ENCODE measurements around the gene SRPK3.

Gene SRPK3

DNA sequence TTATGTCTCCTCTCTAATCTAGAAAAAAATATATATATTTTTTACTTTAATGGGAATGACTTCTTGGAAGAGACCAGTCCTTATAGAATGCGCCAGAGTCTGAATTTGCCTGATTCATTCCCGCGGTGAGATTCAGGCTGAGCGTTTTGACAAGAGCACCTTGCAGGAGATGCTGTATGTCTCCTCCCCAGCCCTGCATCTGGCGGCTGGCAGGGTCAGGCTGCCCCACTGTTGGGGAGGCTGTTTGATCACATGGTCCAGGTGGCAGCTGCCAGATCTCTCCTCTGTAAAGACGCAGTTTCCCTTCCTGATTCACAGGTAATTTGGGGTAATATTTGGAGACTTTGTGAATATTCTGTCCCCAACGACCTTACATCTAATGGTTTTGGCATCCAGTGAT lies 39.8 kb downstream of the SRPK3 start:
- H3K4me3 ChIP-seq = no peak overlapping the region
- no peak for DNase-seq
- H3K27ac ChIP-seq = no peak overlapping the region
- no peaks in the 10 kb centered on the region for H3K27me3 ChIP-seq
- H3K4me1 ChIP-seq = peaks cover 0 to 7% (median 2%) of the 10 kb centered on the region in 4 donors
- TF ChIP-seq, protein P1, sequence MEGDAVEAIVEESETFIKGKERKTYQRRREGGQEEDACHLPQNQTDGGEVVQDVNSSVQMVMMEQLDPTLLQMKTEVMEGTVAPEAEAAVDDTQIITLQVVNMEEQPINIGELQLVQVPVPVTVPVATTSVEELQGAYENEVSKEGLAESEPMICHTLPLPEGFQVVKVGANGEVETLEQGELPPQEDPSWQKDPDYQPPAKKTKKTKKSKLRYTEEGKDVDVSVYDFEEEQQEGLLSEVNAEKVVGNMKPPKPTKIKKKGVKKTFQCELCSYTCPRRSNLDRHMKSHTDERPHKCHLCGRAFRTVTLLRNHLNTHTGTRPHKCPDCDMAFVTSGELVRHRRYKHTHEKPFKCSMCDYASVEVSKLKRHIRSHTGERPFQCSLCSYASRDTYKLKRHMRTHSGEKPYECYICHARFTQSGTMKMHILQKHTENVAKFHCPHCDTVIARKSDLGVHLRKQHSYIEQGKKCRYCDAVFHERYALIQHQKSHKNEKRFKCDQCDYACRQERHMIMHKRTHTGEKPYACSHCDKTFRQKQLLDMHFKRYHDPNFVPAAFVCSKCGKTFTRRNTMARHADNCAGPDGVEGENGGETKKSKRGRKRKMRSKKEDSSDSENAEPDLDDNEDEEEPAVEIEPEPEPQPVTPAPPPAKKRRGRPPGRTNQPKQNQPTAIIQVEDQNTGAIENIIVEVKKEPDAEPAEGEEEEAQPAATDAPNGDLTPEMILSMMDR (IDR thresholded peaks at IDR 0.05) = no peak
- intact Hi-C loops (cut with DNase I; ENCODE audit: low total_unique reads) = no loop called here
- H3K36me3 ChIP-seq = no peaks in the 10 kb centered on the region
- H3K9me3 ChIP-seq = no peaks in the 10 kb centered on the region

DNA sequence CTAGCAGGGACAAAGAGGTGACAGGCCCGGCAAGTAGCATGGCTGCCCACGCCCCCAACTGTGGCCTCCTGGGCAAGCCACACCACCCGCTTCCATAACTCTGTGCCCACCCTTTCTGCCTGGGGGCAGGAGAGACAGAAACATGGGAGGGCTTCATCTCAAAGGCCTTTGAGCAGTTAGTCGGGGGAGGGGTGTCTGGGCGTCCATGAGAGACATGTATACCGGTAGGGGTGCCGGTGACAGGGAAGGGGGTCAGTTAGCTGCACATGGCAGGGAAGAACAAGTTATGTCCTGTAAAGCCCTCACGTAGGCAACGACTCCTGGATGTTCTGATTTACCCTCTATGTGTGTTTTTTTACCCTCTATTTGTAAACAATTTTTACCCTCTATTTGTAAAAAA lies 40.2 kb downstream of the SRPK3 start:
- Histone ChIP-seq H3K27ac (no peak overlapping the region), H3K36me3 (no peaks in the 10 kb centered on the region), H3K27me3 (no peaks in the 10 kb centered on the region), H3K4me3 (no peak overlapping the region), H3K9me3 (no peaks in the 10 kb centered on the region), H3K4me1 (peaks cover 0 to 7% (median 2%) of the 10 kb centered on the region in 4 donors)
- intact Hi-C loops (cut with DNase I; ENCODE audit: low total_unique reads) = no loop called here
- TF ChIP-seq, protein P1 (IDR thresholded peaks at IDR 0.05) = no peak
- DNase-seq = no peak

DNA sequence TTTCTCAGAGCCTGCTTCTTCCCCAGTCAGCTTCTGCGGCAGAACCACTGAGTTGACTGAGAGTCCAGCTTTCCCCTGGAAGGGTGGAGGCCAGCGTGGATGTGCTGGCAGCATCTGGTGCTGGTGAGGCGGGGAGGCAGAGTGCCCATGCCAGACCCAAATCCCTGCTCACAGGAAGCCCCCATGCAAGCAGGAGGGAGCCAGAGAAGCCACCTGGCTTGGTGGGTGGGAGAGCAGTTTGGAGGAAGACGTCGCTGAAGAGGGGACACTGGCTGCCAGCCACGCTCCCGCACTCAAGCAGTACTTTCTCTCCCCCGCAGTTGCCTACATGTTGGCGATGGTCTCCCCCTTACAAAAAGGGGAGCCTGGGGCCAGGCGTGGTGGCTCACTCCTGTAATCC lies 43.5 kb downstream of the SRPK3 start:
- intact Hi-C loops (cut with DNase I; ENCODE audit: low total_unique reads) = no loop called here
- no peak for DNase-seq
- Histone ChIP-seq H3K4me1 (peaks cover 0 to 21% (median 2%) of the 10 kb centered on the region in 4 donors), H3K27me3 (no peaks in the 10 kb centered on the region), H3K9me3 (no peaks in the 10 kb centered on the region), H3K4me3 (no peak overlapping the region), H3K27ac (no peak overlapping the region), H3K36me3 (no peaks in the 10 kb centered on the region)
- TF ChIP-seq, protein P1 (IDR thresholded peaks at IDR 0.05) = no peak

DNA sequence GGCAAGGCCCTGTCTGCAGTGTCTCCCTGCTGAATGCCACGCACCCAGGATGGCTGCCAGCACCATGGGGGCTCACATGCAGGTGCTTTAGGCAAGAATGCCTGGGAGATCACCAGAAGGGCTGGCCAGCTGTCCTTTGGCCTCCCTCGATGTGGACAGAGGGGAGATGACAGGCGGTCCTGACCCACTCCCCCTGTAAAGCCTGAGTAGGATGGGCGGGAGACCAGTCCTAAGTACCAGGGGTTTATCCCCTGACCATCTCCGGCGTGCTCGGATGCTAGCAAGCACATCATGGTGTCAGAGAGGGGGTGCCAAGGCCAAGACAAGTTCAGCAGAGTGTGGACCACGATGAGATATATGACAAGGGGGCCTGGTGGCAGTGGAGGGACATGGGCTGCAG lies 44.2 kb downstream of the SRPK3 start:
- DNase-seq = no peak
- H3K4me1 ChIP-seq = peaks cover 0 to 24% (median 4%) of the 10 kb centered on the region in 4 donors
- intact Hi-C loops (cut with DNase I; ENCODE audit: low total_unique reads) = no loop called here
- no peaks in the 10 kb centered on the region for H3K9me3 ChIP-seq
- H3K27ac ChIP-seq = no peak overlapping the region
- TF ChIP-seq, protein P1 (IDR thresholded peaks at IDR 0.05) = no peak
- no peaks in the 10 kb centered on the region for H3K27me3 ChIP-seq
- H3K36me3 ChIP-seq = no peaks in the 10 kb centered on the region
- no peak overlapping the region for H3K4me3 ChIP-seq

DNA sequence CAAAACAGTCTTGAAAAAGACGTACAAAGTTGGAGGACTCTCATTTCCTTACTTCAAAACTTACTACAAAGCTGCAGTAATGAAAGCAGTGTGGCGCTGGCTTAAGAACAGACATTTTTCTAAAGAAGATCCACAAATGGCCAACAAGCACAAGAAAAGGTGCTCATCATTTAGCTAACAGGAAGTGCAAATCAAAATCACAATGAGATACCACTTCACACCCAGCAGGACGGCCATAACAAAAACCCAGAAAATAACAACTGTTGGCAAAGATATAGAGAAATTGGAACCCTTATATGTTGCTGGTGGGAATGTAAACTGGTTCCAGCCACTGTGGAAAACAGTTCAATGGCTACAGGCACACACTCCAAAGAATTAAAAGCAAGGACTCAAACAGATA lies 46.2 kb downstream of the SRPK3 start:
- H3K27ac ChIP-seq = no peak overlapping the region
- peaks cover 0 to 27% (median 4%) of the 10 kb centered on the region in 4 donors for H3K4me1 ChIP-seq
- DNase-seq = no peak
- TF ChIP-seq, protein P1 (IDR thresholded peaks at IDR 0.05) = no peak
- no peak overlapping the region for H3K4me3 ChIP-seq
- intact Hi-C loops (cut with DNase I; ENCODE audit: low total_unique reads) = no loop called here
- no peaks in the 10 kb centered on the region for H3K36me3 ChIP-seq
- H3K27me3 ChIP-seq = no peaks in the 10 kb centered on the region
- no peaks in the 10 kb centered on the region for H3K9me3 ChIP-seq

DNA sequence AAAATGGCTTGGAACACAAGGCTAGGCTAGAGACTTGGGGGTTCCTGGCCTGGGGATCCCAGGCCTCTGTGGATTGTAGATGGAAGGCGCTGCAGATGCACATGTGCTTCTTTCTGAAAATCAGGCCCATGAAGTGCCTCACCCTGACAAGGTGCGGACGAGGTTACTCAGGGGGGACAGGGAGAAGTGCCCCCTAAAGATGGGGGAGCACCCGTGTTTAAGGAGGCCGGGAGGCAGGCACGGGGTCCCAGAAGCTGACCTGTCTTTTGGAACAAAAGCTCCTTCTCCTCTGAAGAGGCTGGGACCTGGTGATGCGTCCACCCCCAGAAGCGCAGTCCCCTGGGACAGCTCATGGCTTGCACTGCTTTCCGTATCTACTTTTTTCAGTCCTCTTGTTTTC lies 47.1 kb downstream of the SRPK3 start:
- intact Hi-C loops (cut with DNase I; ENCODE audit: low total_unique reads) = no loop called here
- no peak for DNase-seq
- peak overlapping the region; percentile 62 to 78 for H3K27ac ChIP-seq
- H3K4me1 ChIP-seq = peaks cover 0 to 27% (median 4%) of the 10 kb centered on the region in 4 donors
- H3K4me3 ChIP-seq = peak overlapping the region; percentile 55 to 57
- no peaks in the 10 kb centered on the region for H3K36me3 ChIP-seq
- no peaks in the 10 kb centered on the region for H3K9me3 ChIP-seq
- TF ChIP-seq, protein P1 (IDR thresholded peaks at IDR 0.05) = no peak
- H3K27me3 ChIP-seq = no peaks in the 10 kb centered on the region

All from tibial artery (tissue), 4 donors.